CD1c-positive myeloid dendritic cell (primary cell): ENCODE data around the gene UBE2H.
"Not testable (repeated sequence)": the region's sequence is repeated elsewhere in the genome, so short reads cannot be mapped to it uniquely, and the experiment has no call there.

Source experiments
- DNase-seq: peaks from one replicate; pipeline ENCODE4 v3.0.0-alpha.2; 2016; ENCODE audit errors: extremely low spot score

Gene UBE2H

GRCh38 chr7:129823143-129823542 lies 129.6 kb downstream of the UBE2H start:
- DNase-seq: not testable (repeated sequence)

- no peak for DNase-seq
Observed at GRCh38 chr7:129821476-129821875, 131.3 kb downstream of the UBE2H start.

- DNase-seq: no peak
Observed at GRCh38 chr7:129816742-129817141, 136.0 kb downstream of the UBE2H start.

GRCh38 chr7:129807863-129808262 lies 144.9 kb downstream of the UBE2H start:
- DNase-seq: no peak

- no peak for DNase-seq
Observed at GRCh38 chr7:129804890-129805719, 147.7 kb downstream of the UBE2H start.

- no peak for DNase-seq
Observed at GRCh38 chr7:129804111-129804889, 148.5 kb downstream of the UBE2H start.

GRCh38 chr7:129803546-129804081 lies 149.1 kb downstream of the UBE2H start:
- DNase-seq: no peak

GRCh38 chr7:129801882-129802281 lies 150.9 kb downstream of the UBE2H start:
- no peak for DNase-seq

GRCh38 chr7:129800901-129801300 lies 151.9 kb downstream of the UBE2H start:
- DNase-seq: no peak

GRCh38 chr7:129799350-129799955 lies 153.3 kb downstream of the UBE2H start:
- DNase-seq: no peak

- no peak for DNase-seq
Observed at GRCh38 chr7:129798616-129799349, 154.0 kb downstream of the UBE2H start.

GRCh38 chr7:129797214-129797789 lies 155.5 kb downstream of the UBE2H start:
- DNase-seq: no peak

- DNase-seq: no peak
Observed at GRCh38 chr7:129796186-129796775, 156.5 kb downstream of the UBE2H start.

- DNase-seq: not testable (repeated sequence)
Observed at GRCh38 chr7:129794461-129794860, 158.3 kb downstream of the UBE2H start.

- no peak for DNase-seq
Observed at GRCh38 chr7:129793506-129794310, 159.1 kb downstream of the UBE2H start.

GRCh38 chr7:129792721-129793120 lies 160.0 kb downstream of the UBE2H start:
- DNase-seq: no peak

GRCh38 chr7:129790136-129790535 lies 162.6 kb downstream of the UBE2H start:
- no peak for DNase-seq

GRCh38 chr7:129789652-129790051 lies 163.1 kb downstream of the UBE2H start:
- DNase-seq: no peak

- no peak for DNase-seq
Observed at GRCh38 chr7:129789000-129789399, 163.8 kb downstream of the UBE2H start.
